Measurements from ENCODE around the gene ACAT2.
"Not testable (repeated sequence)": the region's sequence is repeated elsewhere in the genome, so short reads cannot be mapped to it uniquely, and the experiment has no call there.

ACAT2 gene

DNA sequence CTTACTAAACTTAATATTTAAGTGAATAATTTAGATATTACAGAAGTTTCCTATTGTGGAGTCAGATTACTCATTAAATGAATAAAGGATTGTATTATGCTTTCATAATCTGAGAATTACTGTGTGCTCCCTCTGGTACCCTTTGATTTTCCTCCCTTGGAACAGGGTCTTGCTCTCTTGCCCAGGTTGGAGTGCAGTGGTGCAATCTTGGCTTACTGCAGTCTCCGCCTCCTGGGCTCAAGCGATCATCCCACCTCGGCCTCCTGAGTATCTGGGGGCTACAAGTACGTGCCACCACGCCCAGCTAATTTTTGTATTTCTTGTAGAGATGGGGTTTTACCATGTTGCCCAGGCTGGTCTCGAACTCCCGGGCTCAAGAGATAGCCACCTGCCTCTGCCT is 24.9 kb upstream of the ACAT2 start:
- TF ChIP-seq, protein P1, sequence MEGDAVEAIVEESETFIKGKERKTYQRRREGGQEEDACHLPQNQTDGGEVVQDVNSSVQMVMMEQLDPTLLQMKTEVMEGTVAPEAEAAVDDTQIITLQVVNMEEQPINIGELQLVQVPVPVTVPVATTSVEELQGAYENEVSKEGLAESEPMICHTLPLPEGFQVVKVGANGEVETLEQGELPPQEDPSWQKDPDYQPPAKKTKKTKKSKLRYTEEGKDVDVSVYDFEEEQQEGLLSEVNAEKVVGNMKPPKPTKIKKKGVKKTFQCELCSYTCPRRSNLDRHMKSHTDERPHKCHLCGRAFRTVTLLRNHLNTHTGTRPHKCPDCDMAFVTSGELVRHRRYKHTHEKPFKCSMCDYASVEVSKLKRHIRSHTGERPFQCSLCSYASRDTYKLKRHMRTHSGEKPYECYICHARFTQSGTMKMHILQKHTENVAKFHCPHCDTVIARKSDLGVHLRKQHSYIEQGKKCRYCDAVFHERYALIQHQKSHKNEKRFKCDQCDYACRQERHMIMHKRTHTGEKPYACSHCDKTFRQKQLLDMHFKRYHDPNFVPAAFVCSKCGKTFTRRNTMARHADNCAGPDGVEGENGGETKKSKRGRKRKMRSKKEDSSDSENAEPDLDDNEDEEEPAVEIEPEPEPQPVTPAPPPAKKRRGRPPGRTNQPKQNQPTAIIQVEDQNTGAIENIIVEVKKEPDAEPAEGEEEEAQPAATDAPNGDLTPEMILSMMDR (IDR thresholded peaks at IDR 0.05; ENCODE audit: borderline replicate concordance, control extremely low read depth, extremely low read depth, insufficient read depth, missing control alignments) = no peak
- no peak for DNase-seq (ENCODE audit: low spot score)
- in situ Hi-C loops (cut with MboI; ENCODE audit: low sequenced_read_pairs, unreplicated experiment) = no loop called here

DNA sequence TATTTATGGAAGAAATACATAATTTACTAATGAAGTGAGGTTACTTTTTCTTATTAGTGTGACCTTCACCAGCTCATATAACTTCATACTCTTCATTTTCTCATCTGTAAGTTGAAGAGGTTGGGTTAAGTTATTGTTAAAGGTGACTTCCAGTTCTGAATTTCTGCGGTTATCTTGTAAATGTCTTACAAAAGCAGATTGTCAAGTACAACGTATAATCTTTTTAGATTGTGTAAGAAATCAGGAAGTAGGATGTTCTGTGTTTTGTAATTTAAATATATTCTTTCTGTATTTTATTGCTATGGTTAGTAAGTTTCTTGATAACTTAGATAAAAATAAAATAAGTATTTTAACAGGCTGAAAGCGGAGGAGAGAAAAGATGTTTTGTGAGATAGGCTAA is 22.5 kb upstream of the ACAT2 start:
- in situ Hi-C loops (cut with MboI; ENCODE audit: low sequenced_read_pairs, unreplicated experiment) = no loop called here
- TF ChIP-seq, protein P1 (IDR thresholded peaks at IDR 0.05; ENCODE audit: borderline replicate concordance, control extremely low read depth, extremely low read depth, insufficient read depth, missing control alignments) = no peak
- DNase-seq (ENCODE audit: low spot score) = no peak

- DNase-seq (ENCODE audit: low spot score) = no peak
- in situ Hi-C loops (cut with MboI; ENCODE audit: low sequenced_read_pairs, unreplicated experiment) = no loop called here
- TF ChIP-seq, protein P1 (IDR thresholded peaks at IDR 0.05; ENCODE audit: borderline replicate concordance, control extremely low read depth, extremely low read depth, insufficient read depth, missing control alignments) = no peak
Measured at GRCh38 chr6:159742165-159742564, 19.7 kb upstream of the ACAT2 start.

GRCh38 chr6:159745081-159745480 is 16.8 kb upstream of the ACAT2 start:
- DNase-seq (ENCODE audit: low spot score) = no peak
- TF ChIP-seq, protein P1 (IDR thresholded peaks at IDR 0.05; ENCODE audit: borderline replicate concordance, control extremely low read depth, extremely low read depth, insufficient read depth, missing control alignments) = no peak
- in situ Hi-C loops (cut with MboI; ENCODE audit: low sequenced_read_pairs, unreplicated experiment) = no loop called here

GRCh38 chr6:159746759-159747158 is 15.1 kb upstream of the ACAT2 start:
- no peak for DNase-seq (ENCODE audit: low spot score)
- TF ChIP-seq, protein P1 (IDR thresholded peaks at IDR 0.05; ENCODE audit: borderline replicate concordance, control extremely low read depth, extremely low read depth, insufficient read depth, missing control alignments) = no peak
- in situ Hi-C loops (cut with MboI; ENCODE audit: low sequenced_read_pairs, unreplicated experiment) = no loop called here

DNA sequence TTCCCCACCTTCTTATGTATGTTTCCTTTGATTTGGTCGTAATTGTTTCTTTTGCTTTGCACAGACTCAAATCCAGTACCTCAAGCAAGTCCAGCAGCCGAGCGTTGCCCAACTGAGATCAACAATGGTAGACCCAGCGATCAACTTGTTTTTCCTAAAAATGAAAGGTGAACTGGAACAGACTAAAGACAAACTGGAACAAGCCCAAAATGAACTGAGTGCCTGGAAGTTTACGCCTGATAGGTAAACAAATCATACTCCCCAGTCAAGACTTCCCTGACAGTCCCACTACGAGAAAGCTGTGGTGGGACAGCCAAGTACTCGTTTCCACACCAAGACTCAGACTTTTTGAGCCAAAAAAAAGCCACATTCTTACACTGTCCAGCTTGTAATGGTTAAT is 13.7 kb upstream of the ACAT2 start:
- DNase-seq (ENCODE audit: low spot score); in situ Hi-C loops (cut with MboI; ENCODE audit: low sequenced_read_pairs, unreplicated experiment): not testable (repeated sequence)

DNA sequence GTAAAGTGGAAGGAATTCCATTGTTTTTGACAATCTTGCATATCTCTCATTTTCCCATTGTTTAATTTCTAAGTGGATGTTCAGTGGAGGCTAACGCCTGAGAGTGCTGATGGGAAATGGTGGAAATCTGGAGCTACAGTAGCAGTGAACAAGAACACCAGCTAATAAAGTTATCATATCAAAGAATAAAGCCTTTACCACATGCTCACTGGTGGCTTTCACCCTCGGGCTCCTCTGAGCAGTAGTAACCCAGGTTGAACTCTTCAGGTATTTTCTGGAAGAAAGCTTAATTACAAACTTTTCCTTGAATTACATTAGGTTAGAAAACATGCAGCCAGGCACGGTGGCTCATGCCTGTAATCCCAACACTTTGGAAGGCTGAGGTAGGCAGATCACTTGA is 10.4 kb upstream of the ACAT2 start:
- in situ Hi-C loops (cut with MboI; ENCODE audit: low sequenced_read_pairs, unreplicated experiment) = no loop called here
- TF ChIP-seq, protein P1 (IDR thresholded peaks at IDR 0.05; ENCODE audit: borderline replicate concordance, control extremely low read depth, extremely low read depth, insufficient read depth, missing control alignments) = no peak

More for the DNA sequence above, 10.4 kb upstream of the ACAT2 start:
- no peak for DNase-seq (ENCODE audit: low spot score)

All from GM13976 (cell line).